GM12891 (cell line): ENCODE data around the gene TYROBP.
"Not testable (repeated sequence)": the region's sequence is repeated elsewhere in the genome, so short reads cannot be mapped to it uniquely, and the experiment has no call there.

ENCODE experiments used
- POLR2A ChIP-seq: IDR thresholded peaks from 2 replicates; pipeline ENCODE4 v1.6.1; 2011; ENCODE audit warnings: low read depth, low read length, control low read depth
- POU2F2 ChIP-seq: IDR thresholded peaks from 2 replicates; pipeline ENCODE4 v1.6.1; 2011; ENCODE audit warnings: low read depth, mild to moderate bottlenecking, control low read depth, low read length, moderate library complexity
- TAF1 ChIP-seq: IDR thresholded peaks from 2 replicates; pipeline ENCODE4 v1.6.1; 2011; ENCODE audit warnings: low read depth, low read length, control low read depth

GRCh38 chr19:35891819-35892218, 16.3 kb downstream of the TYROBP start:
- TF ChIP-seq POU2F2, TAF1: not testable (repeated sequence)
- TF ChIP-seq POLR2A: 0 out of 2 replicates have a peak, but pooled peaks have one; percentile 9
